CMK (cell line): ENCODE data around the gene PAGE3.

Source experiments
- DNase-seq: peaks from one replicate; pipeline ENCODE4 v3.0.0-alpha.2; 2010; ENCODE audit warnings: low read depth

The PAGE3 gene

GRCh38 chrX:55264816-55265215 is at the start of gene PAGE3:
TSS of gene PAGE3 (minus strand) at chrX:55264916. CDS start at chrX:55263903, 1,013 bp downstream.
- DNase-seq, result no peak

- DNase-seq, result no peak
Measured at GRCh38 chrX:55312655-55313054, 47.9 kb upstream of the PAGE3 start.

- no peak for DNase-seq
Measured at GRCh38 chrX:55290963-55291362, 26.2 kb upstream of the PAGE3 start.

- no peak for DNase-seq
Measured at GRCh38 chrX:55279832-55280231, 15.1 kb upstream of the PAGE3 start.

GRCh38 chrX:55260806-55261205 is 3.9 kb downstream of the PAGE3 start:
- no peak for DNase-seq

GRCh38 chrX:55253528-55253927 is 11.2 kb downstream of the PAGE3 start:
- no peak for DNase-seq

- no peak for DNase-seq
Measured at GRCh38 chrX:55240788-55241340, 23.9 kb downstream of the PAGE3 start.

GRCh38 chrX:55220119-55220794 is 44.5 kb downstream of the PAGE3 start, which contains the start of gene PAGE5:
TSS of gene PAGE5 (plus strand) at chrX:55220346. CDS start at chrX:55221383, 1,037 bp downstream.
- DNase-seq, result no peak

- no peak for DNase-seq
Measured at GRCh38 chrX:55213381-55213780, 51.3 kb downstream of the PAGE3 start.

GRCh38 chrX:55210931-55211677 is 53.6 kb downstream of the PAGE3 start:
- no peak for DNase-seq
